GM12865 (cell line): ENCODE measurements around the gene TMEM218.

Source experiments
- DNase-seq: peaks from one replicate; pipeline ENCODE4 v3.0.0; 2010; ENCODE audit warnings: low read depth
- H3K4me3 ChIP-seq: 2 replicates; pipeline ENCODE4 v1.5.1; 2011; ENCODE audit warnings: mild to moderate bottlenecking, low read depth, low read length, control low read depth
- CTCF ChIP-seq: IDR thresholded peaks from 2 replicates; pipeline ENCODE4 v1.5.1; 2011; ENCODE audit warnings: low read length, control low read depth, low read depth, inconsistent platforms; ENCODE audit not compliant: insufficient read depth; ENCODE audit errors: missing control alignments

Gene TMEM218

GRCh38 chr11:125086633-125087296 is 24.7 kb downstream of the TMEM218 start:
- no peak for DNase-seq
- no peak for TF ChIP-seq CTCF
- no peak overlapping the region for H3K4me3 ChIP-seq

GRCh38 chr11:125085301-125086081 is 25.9 kb downstream of the TMEM218 start:
- H3K4me3 ChIP-seq, result no peak overlapping the region
- no peak for TF ChIP-seq CTCF
- no peak for DNase-seq

GRCh38 chr11:125084761-125085231 is 26.6 kb downstream of the TMEM218 start:
- H3K4me3 ChIP-seq, result no peak overlapping the region
- no peak for DNase-seq
- no peak for TF ChIP-seq CTCF

- TF ChIP-seq CTCF, result no peak
- DNase-seq, result no peak
- H3K4me3 ChIP-seq, result no peak overlapping the region
Measured at GRCh38 chr11:125084057-125084416, 27.4 kb downstream of the TMEM218 start.

- H3K4me3 ChIP-seq, result no peak overlapping the region
- no peak for TF ChIP-seq CTCF
- DNase-seq, result no peak
Measured at GRCh38 chr11:125083312-125084056, 27.9 kb downstream of the TMEM218 start.

- no peak overlapping the region for H3K4me3 ChIP-seq
- no peak for DNase-seq
- no peak for TF ChIP-seq CTCF
Measured at GRCh38 chr11:125082611-125083311, 28.7 kb downstream of the TMEM218 start.
